NCI-H146 treated with DMSO at 0.1 percent for 48 hours (cell line): ENCODE measurements around the gene PCDHAC2.
A peak's percentile ranks its signal among the peaks of the same experiment; 100 is the strongest.

Experiments used
- DNase-seq: peaks from one replicate; lab custom pipeline; 2025; ENCODE audit not compliant: unreplicated experiment; lab: John Stamatoyannopoulos, UW

Gene PCDHAC2

GRCh38 chr5:140988100-140988499 lies 21.8 kb downstream of the PCDHAC2 start:
- DNase-seq, result no peak

DNA sequence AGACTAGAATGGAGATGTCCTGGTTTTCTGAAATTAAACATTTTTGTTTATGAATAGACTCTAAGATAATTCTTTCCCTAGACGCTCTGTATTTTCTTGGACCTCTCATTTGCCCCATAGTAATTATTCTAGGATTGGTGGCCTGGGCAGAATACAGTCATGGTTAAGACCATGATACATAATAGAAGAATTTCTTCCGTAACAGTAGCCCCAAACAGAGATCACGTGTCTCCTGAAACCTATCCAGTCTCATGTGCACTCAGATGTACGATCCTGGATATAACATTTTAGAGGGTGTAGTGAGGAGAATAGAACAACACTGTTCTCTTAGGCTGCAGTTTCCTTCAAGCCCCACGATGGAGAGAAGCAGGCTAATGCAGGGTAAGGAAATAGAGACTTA lies 22.3 kb downstream of the PCDHAC2 start:
- DNase-seq, result no peak

DNA sequence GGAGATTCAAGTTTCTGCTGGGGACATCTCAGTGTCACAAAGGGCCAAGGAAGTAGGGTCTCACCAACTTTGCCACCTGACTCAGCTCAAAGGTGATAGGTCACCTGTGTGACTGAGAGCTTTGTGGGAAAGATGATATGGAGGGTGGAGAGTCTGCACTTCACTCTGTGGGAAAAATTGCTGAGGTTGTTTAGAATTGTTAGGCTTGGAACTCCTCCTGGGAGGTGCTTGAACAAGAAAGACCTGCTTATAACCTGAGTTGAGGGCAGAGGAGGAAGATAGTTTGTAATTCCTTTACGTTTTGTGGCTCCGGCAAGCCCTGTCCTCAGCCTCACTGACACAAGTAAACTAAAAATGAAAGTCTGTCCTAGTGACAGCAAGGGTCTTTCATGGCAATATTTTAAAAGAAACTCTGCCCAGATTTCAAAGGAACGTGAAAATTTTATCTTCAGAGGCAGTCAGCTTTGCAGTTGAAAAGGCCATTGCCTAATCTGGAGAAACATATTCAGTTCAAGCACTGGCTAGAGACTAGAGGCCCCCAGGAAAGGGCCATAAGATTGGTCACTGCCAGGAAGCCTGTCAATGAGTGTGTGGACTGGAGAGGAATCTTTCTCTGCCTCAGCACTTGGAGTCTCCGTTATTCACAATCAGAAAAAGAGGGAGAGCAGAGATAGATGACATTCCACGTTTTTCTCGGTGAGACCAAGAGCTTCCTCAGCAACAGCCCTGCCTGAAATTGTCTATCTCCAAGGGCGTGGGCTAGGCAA lies 23.2 kb downstream of the PCDHAC2 start:
- no peak for DNase-seq

DNA sequence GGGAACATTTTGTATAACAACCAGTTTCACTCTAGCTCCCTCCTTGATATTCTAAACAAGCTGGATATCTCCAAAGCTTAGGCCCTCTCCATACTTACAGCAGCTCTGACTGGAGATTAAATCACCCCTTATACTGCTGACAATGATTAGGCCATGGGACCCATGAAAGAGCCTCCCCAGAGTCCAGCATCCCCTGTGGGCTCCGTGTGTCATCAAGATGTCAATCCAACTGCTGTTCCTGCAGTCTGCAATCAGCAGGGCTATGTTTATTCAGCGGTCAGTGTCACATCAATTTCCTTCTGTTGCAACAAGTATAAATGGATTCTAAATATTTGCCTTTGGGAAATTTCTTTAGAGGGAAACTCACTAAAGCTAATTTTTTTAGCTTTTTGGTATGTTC lies 26.6 kb downstream of the PCDHAC2 start:
- peak; percentile 32 for DNase-seq

DNA sequence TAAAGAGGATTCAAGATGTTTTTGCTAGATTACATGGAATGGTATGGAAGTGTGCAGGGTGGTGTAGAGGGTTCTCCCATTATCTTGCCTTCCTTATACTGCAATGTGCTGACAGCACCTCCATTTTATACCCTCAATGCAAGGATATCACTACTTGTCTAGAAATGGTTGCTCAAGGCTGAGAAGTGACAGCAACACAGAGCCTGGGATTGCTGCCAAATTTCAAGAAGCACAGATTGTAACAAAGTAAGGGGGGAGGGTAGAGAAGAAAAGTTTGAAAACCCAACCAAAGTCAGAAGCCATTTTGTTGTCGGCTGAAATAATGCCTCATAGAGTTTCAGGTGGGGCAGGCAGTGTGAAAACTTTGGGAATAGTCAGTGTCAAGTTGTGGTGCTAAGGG lies 29.8 kb downstream of the PCDHAC2 start:
- no peak for DNase-seq

DNA sequence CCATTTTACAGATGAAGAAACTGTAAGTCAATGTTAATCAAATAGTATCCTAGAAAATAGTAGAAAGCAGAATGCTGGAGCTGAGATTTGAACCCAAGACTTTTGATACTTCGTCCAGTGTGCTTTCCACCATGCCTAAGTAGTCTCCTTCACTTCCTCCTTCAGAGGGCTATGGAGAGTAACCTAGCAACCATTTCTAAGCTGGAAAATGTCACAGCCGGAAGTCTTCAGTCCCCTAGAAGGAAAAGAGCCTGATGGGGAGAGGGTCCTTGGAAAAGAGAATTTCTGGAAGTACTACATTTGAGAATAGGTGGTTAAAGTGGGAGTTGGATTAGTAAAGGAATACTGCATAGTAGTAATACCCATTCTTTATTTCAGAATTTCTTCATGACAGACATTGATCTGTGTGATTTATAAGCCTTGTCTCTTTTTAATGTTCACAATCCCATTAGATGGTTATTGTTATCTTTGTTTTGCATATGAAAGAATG lies 32.7 kb downstream of the PCDHAC2 start:
- DNase-seq, result no peak

DNA sequence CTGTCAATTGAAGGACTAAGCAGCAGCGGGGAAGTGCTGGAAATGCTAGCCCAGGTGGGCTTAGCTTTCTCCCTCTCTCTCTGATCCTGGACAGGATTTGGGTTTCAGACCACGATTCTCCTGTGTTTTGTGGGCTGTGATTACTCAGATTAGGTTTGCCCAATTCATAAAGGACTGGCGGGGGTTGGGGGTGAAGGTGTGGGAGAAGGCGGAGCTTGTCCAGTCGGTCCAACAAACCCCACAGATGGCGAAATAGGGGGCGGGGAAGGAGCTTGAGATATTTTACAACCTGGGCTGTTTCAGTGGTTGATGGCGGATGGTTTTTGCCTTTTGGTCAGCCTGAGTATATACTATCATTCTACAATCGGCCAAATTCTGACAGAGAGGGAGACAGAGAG lies 35.2 kb downstream of the PCDHAC2 start:
- DNase-seq, result peak; percentile 41

GRCh38 chr5:141001844-141002604 lies 35.7 kb downstream of the PCDHAC2 start:
- peak; percentile 64 for DNase-seq

GRCh38 chr5:141002605-141002965 lies 36.3 kb downstream of the PCDHAC2 start:
- DNase-seq, result no peak

GRCh38 chr5:141003031-141003430 lies 36.8 kb downstream of the PCDHAC2 start:
- DNase-seq, result no peak

GRCh38 chr5:141003791-141004611 lies 37.7 kb downstream of the PCDHAC2 start:
- DNase-seq, result peak; percentile 49

DNA sequence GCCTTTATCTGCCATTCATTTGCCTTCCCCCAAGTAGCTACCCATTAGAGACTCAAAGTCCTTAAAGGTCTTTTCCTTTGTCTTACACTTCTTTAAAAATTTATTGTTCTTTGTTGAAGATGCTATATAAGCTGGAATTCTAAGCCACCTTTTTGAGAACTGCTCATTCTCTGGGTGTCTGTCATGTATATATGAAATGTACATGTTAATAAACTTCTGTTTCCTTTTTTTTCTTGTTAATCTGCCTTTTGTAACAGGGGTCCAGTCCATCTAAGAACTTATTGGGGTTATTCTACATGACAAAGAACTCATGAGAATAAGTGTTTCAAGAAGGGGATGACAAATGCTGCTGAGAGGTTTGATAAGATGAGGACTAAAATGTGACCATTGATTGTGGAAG lies 41.5 kb downstream of the PCDHAC2 start:
- DNase-seq, result no peak

DNA sequence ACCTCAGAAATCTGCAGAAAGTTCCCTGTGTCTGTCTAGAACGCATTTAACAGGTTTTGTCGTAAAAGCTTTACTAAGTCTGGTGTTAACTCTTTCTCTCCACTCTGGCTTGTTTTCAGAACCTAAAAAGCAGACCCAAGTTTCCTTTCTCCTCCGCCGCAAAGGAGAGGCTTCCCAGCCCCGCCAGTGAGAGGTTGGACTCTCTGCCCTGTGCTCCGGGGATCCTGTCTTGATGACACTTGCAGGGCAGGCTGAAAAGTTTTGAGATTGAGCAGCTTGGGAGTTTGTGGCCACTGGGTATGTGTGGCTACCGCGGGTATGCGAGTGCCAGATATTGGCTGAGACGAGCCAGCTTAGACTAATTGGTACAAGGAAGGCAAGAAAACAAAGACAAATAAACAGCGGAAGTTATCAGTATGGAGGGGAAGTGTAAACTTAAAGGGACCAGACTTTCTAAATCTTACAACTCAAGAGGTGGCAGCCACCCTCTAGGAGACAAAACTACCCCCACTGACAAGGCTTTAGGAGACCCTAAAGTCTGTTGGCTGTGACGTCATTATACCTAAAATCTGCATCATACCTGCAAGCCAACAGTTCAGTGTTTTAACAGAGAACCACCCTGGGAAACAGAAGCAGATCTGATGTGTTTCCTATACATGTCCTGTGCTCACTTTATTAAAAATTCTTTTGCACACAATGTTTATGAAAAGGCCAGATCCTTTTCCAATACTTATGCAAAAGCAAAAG lies 43.9 kb downstream of the PCDHAC2 start:
- DNase-seq, result no peak

DNA sequence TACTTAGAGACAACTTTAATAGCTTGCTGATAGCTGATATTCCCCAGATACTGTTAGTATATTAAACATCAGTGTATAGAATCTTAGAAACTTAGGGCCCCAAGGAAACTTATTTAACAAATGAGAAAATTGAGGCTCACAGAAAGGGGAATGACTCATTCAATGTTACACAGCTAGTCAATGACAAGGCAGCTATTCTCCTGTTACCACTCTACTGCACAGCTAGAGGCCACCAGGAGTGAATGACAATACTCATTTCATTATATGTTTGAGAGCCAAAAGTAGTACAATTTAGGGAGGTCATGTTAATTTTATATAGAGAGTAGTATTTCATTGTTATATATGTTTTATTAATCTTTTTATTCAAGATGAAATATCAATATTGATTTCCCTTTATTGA lies 51.7 kb downstream of the PCDHAC2 start:
- no peak for DNase-seq
